Fibroblast of skin of back (primary cell): ENCODE measurements around the gene LHX2.

Source experiments
- DNase-seq: peaks from one replicate; pipeline ENCODE4 v3.0.0-alpha.2; 2013

LHX2 gene

DNA sequence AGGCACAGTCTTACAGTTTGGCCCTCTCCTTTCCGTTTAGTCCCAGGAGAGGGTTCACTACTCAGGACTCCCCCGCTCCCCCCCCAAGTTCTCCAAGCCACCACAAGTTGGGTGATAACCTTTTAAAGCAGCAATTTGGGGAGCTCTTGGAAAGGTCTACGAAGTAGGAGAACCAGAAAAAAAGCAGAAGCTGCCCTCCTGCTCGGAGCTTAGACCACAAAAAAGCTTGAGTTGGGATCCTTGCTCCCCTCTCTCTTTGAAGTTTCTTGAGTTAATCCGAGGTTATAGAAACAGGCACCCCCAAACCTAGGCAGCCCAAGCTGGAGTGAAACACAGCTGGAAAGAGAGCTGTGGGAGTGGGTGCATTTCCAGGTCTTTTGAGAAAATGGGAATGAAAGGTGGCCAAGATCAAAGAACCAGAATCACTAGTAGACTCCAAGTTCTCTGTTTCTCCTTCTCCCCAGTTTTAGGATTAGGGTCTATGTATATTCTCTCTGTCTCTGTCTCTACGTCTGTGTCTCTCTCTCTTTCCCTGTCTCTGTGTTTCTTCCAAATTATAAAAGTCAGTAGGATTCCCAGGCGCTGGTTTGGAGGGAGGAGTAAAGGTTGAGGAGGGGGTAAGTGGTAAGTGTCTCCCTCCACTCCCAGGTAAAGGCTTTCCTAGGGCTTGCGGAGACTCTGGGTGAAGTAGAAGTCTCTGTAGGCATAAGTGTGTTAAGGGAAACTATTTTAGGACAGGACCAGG, 2.8 kb downstream of the LHX2 start:
- no peak for DNase-seq

DNA sequence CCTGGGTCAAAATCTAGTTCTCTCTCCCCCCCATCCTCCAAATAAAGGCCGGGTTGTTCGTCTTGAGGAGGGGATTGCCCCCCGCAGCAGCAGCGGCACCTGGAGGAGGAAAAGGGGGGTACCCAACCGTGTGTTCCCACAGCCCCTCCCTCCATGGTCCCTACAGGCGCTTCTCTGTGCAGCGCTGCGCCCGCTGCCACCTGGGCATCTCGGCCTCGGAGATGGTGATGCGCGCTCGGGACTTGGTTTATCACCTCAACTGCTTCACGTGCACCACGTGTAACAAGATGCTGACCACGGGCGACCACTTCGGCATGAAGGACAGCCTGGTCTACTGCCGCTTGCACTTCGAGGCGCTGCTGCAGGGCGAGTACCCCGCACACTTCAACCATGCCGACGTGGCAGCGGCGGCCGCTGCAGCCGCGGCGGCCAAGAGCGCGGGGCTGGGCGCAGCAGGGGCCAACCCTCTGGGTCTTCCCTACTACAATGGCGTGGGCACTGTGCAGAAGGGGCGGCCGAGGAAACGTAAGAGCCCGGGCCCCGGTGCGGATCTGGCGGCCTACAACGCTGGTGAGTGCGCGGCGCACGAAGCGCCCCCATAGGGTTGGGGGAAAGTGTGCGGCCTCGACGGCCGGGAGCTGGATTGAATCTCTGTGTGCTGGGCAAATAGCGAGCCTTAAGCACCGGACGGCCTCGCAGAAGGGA, 3.5 kb downstream of the LHX2 start:
- no peak for DNase-seq

DNA sequence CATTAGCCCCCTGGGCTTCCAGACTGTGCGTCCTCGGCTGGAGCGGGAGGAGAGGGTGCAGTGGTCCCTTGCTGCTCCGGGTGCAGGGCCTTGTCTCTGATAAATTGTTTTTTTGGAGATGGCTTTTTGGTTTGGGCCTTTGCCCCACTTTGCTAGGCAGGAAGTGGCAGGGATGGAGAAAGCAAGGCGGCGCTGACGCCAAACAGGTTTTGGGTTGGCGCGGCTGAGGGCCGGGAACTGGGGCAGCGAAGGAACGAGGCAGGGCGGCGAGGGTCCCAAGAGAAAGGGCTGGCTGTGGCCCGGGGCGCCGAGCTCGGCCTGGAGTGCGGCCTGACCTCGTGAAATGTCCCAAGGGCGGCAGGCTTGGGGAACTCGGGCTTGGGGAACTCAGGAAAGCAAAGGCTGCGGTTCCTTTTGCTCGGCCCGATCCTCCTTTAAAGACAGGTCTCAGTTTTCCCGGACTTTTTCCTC, 4.1 kb downstream of the LHX2 start:
- DNase-seq: no peak

- DNase-seq: no peak
Observed at GRCh38 chr9:124016175-124017050, 4.8 kb downstream of the LHX2 start.

GRCh38 chr9:124017051-124017928, 5.7 kb downstream of the LHX2 start:
- DNase-seq: no peak

- DNase-seq: no peak
Observed at GRCh38 chr9:124017929-124018729, 6.6 kb downstream of the LHX2 start.

GRCh38 chr9:124018730-124019697, 7.4 kb downstream of the LHX2 start:
- DNase-seq: no peak

- no peak for DNase-seq
Observed at GRCh38 chr9:124019771-124020519, 8.4 kb downstream of the LHX2 start.

DNA sequence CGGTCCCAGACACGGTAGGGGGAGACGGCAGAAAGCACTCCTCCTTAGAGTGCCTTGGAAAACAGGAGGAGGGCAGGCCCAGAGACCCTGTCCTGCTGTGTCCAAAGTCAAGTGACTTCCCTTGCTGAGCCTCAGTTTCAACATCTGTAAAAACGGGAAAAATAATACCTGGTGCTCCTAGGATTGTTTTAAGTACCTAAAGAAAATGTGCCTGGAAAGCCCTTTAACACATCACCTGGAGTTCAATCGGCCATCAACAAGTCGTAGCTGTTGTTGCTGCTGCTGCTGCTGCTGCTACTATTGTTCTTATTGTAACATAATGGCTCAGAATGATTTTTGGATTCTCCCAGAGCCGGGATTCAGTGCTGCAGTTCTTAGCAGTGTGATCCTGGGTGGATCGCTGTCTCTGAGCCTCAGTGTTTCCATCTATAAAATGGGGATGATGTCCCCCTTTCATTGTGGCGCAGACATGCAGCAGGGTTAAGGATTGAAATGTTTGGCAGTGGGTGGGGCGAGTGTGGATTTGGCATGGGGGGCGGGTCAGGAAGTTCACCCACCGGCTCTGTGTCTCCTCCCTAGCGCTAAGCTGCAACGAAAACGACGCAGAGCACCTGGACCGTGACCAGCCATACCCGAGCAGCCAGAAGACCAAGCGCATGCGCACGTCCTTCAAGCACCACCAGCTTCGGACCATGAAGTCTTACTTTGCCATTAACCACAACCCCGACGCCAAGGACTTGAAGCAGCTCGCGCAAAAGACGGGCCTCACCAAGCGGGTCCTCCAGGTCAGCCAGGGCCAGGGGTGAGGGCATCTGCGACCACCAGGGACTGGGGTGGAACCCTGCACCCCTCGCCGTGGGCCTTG, 9.2 kb downstream of the LHX2 start:
- no peak for DNase-seq

GRCh38 chr9:124021385-124021769, 9.8 kb downstream of the LHX2 start:
- no peak for DNase-seq

GRCh38 chr9:124022201-124023121, 10.9 kb downstream of the LHX2 start:
- no peak for DNase-seq

DNA sequence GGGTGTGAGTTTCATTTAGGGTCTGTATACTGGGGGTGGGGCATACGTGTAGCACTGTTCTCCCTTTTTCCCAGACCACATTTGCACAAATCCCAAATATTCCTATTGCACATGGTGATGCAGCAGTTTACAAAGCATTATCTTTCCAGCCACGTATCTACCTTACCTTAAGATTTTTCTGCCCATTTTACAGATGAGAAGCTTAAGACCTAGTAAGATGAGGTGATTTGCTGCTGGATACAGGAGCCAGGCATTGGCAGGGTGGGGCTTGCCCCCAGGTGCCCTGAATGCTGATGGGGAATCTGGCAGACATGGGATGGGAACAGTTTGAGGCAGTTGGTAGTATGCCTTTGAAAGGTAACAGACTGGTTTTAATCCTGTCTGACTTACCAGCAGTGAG, 12.5 kb downstream of the LHX2 start:
- DNase-seq: no peak

GRCh38 chr9:124029617-124030016, 18.0 kb downstream of the LHX2 start:
- DNase-seq: no peak

GRCh38 chr9:124030969-124031451, 19.4 kb downstream of the LHX2 start:
- DNase-seq: peak; percentile 78

- DNase-seq: no peak
Observed at GRCh38 chr9:124032247-124032646, 20.7 kb downstream of the LHX2 start.

DNA sequence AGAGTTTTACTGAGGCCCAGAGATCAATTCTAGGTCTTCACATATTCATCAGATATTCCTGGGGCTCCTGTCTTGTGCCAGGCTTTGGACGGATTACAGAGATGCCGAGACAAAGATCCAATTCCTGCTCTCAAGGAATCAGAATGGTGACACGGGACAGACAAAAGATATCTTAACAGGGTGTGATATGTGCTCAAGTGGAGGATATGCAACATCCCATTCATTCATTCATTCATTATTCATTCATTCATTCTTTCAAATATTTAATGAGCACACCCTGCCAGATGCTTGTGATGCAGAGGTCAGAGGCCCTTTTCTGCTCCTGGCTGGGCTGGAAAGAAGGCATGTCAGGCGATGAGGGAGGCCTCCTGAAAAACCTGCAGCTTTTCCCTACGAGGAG, 21.8 kb downstream of the LHX2 start:
- DNase-seq: no peak

DNA sequence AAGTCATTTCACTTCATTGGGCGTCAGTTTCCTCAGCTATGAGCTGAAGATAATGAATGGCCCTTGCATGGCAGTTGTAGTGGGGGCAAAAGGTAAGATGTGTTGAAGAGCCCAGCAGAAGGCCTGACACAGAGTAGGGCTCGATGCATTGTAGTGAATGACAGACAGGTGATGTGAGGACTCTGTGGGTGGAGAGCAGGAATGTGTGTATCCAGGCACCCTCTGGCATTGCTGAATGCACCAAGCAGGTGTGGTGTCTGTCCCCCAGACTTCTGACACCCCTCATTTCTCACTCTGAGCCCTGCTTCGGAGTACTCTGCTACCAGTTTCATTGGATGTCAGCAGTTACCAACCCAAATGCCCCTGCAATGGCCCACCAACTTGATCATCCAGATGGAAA, 22.4 kb downstream of the LHX2 start:
- no peak for DNase-seq
